CD14-positive monocyte (primary cell): ENCODE data around the gene SRC. TPM values are rescaled to one million over a fixed set of nuclear protein-coding genes. Genes with fewer than 3 reads are reported as not detected.
A peak's percentile ranks its signal among the peaks of the same experiment; 100 is the strongest.

Experiments
- DNase-seq, 3 donors: peaks; one replicate each; pipeline ENCODE4 v3.0.0-alpha.2; 2011 to 2022
- H2AFZ ChIP-seq: 2 replicates; pipeline ENCODE4 v1.6.0; 2012; ENCODE audit warnings: mild to moderate bottlenecking, low read depth, low read length, inconsistent platforms; ENCODE audit not compliant: insufficient read depth, poor library complexity, severe bottlenecking
- H3K27ac ChIP-seq, 2 donors: 1 replicate in 1 of 2; 2 replicates in 1 of 2; pipeline ENCODE4 v1.5.1; 2012 to 2013; ENCODE audit warnings: low read length in 2 of 2, control low read depth in 1 of 2, inconsistent platforms in 1 of 2, low read depth in 1 of 2, mild to moderate bottlenecking in 1 of 2
- H3K27me3 ChIP-seq, 2 donors: one replicate each; pipeline versions ENCODE4 v1.6.0 to v1.6.1; 2011 to 2013; ENCODE audit warnings: low read length in 2 of 2; ENCODE audit not compliant: control insufficient read depth in 2 of 2, insufficient read depth in 2 of 2
- H3K36me3 ChIP-seq, 2 donors: replicated peaks in 1 of 2; 1 replicate in 1 of 2; 2 replicates in 1 of 2; pipeline versions ENCODE4 v1.5.1 to v1.6.1; 2012 to 2013; ENCODE audit warnings: low read length in 2 of 2, control low read depth in 1 of 2, inconsistent platforms in 1 of 2, mild to moderate bottlenecking in 1 of 2; ENCODE audit not compliant: insufficient read depth in 2 of 2, control insufficient read depth in 1 of 2
- H3K4me1 ChIP-seq, 2 donors: 1 replicate in 1 of 2; 2 replicates in 1 of 2; pipeline versions ENCODE4 v1.5.1 to v1.6.1; 2012 to 2013; ENCODE audit warnings: low read length in 2 of 2, control low read depth in 1 of 2, inconsistent platforms in 1 of 2, mild to moderate bottlenecking in 1 of 2, moderate library complexity in 1 of 2; ENCODE audit not compliant: insufficient read depth in 2 of 2, control insufficient read depth in 1 of 2
- H3K4me2 ChIP-seq: replicated peaks from 2 replicates; pipeline ENCODE3; 2012; ENCODE audit warnings: low read length, moderate library complexity, mild to moderate bottlenecking; ENCODE audit not compliant: poor library complexity, severe bottlenecking; ENCODE audit errors: extremely low read depth
- H3K4me3 ChIP-seq, 3 experiments: fragments of 200-600 bp in 1 of 3; sonication (generic) in 1 of 3; replicated peaks in 1 of 3; 1 replicate in 2 of 3; 2 replicates in 1 of 3; pipeline ENCODE4 v1.5.1; 2011 to 2013; ENCODE audit warnings: low read length in 3 of 3, mild to moderate bottlenecking in 3 of 3, control low read depth in 2 of 3, low read depth in 2 of 3, inconsistent platforms in 1 of 3, moderate library complexity in 1 of 3
- H3K79me2 ChIP-seq: 2 replicates; pipeline ENCODE4 v1.6.0; 2012; ENCODE audit warnings: mild to moderate bottlenecking, control low read depth, inconsistent platforms, low read length, moderate library complexity; ENCODE audit not compliant: insufficient read depth
- H3K9ac ChIP-seq: 2 replicates; pipeline ENCODE4 v1.6.0; 2017; ENCODE audit warnings: low read length, mild to moderate bottlenecking; ENCODE audit not compliant: insufficient read depth, poor library complexity, severe bottlenecking
- H3K9me3 ChIP-seq, 2 donors: replicated peaks in 1 of 2; 1 replicate in 1 of 2; 2 replicates in 1 of 2; pipeline versions ENCODE4 v1.5.1 to v1.6.1; 2012 to 2013; ENCODE audit warnings: low read length in 2 of 2, control low read depth in 1 of 2; ENCODE audit not compliant: control insufficient read depth in 1 of 2, insufficient read depth in 1 of 2
- H4K20me1 ChIP-seq: 2 replicates; pipeline ENCODE4 v1.6.0; 2012; ENCODE audit warnings: mild to moderate bottlenecking, low read length, control low read depth, moderate library complexity; ENCODE audit not compliant: insufficient read depth
- H3K27ac Mint-ChIP-seq, 7 donors: one replicate each; pipeline ENCODE4 v1.8.0; 2020; ENCODE audit warnings: mild to moderate bottlenecking in 7 of 7, mixed read lengths in 7 of 7, moderate library complexity in 6 of 7, inconsistent platforms in 2 of 7
- H3K27me3 Mint-ChIP-seq, 3 donors: one replicate each; pipeline ENCODE4 v1.8.0; 2021 to 2022; ENCODE audit warnings: low read depth in 3 of 3, mild to moderate bottlenecking in 3 of 3, mixed read lengths in 3 of 3, moderate library complexity in 3 of 3, inconsistent platforms in 1 of 3
- H3K36me3 Mint-ChIP-seq, 2 donors: one replicate each; pipeline ENCODE4 v1.8.0; 2020; ENCODE audit warnings: mixed read lengths in 2 of 2, inconsistent platforms in 1 of 2, mild to moderate bottlenecking in 1 of 2
- H3K4me1 Mint-ChIP-seq: one replicate; pipeline ENCODE4 v1.8.0; 2020; ENCODE audit warnings: mild to moderate bottlenecking, mixed read lengths
- H3K4me3 Mint-ChIP-seq, 2 donors: one replicate each; pipeline ENCODE4 v1.8.0; 2020; ENCODE audit warnings: mild to moderate bottlenecking in 2 of 2, mixed read lengths in 2 of 2, moderate library complexity in 1 of 2
- H3K9me3 Mint-ChIP-seq, 7 donors: one replicate each; pipeline ENCODE4 v1.8.0; 2020 to 2022; ENCODE audit warnings: mixed read lengths in 7 of 7, mild to moderate bottlenecking in 6 of 7, moderate library complexity in 6 of 7, inconsistent platforms in 2 of 7
- WGBS: methylation state at CpG from one replicate; pipeline ENCODE4 v1.1.5; 2013; ENCODE audit warnings: missing lambda C conversion rate; ENCODE audit not compliant: insufficient coverage; 5-methylcytosine and 5-hydroxymethylcytosine counted together
- intact Hi-C, 2 donors: fragments of 100-400 bp; cut with micrococcal nuclease; formaldehyde crosslinking; loops; one replicate each; pipeline versions ENCODE4 v1.15.0 to v1.15.1; 2023
- polyA plus RNA-seq, 3 donors: library from polyadenylated mRNA; depleted of rRNA in 1 of 3; unstranded in 2 of 3; stranded (reverse) in 1 of 3; fragments of 300-500 nt in 2 of 3; fragments of >200 nt in 1 of 3; fragmentation: Illumina TruSeq in 2 of 3; gene quantifications; 1 replicate in 2 of 3; 2 replicates in 1 of 3; pipeline ENCODE4 v1.2.3, GENCODE V29; 2012 to 2021
- TF ChIP-seq, protein P1 (sequence below): fragments of 200-600 bp; IDR thresholded peaks from one replicate; pipeline ENCODE4 v1.8.0; 2022; ENCODE audit warnings: antibody characterized with exemption, mild to moderate bottlenecking

The SRC gene
- polyA plus RNA-seq, 3 donors: 4.9 to 55.1 (median 6.8) TPM

DNA sequence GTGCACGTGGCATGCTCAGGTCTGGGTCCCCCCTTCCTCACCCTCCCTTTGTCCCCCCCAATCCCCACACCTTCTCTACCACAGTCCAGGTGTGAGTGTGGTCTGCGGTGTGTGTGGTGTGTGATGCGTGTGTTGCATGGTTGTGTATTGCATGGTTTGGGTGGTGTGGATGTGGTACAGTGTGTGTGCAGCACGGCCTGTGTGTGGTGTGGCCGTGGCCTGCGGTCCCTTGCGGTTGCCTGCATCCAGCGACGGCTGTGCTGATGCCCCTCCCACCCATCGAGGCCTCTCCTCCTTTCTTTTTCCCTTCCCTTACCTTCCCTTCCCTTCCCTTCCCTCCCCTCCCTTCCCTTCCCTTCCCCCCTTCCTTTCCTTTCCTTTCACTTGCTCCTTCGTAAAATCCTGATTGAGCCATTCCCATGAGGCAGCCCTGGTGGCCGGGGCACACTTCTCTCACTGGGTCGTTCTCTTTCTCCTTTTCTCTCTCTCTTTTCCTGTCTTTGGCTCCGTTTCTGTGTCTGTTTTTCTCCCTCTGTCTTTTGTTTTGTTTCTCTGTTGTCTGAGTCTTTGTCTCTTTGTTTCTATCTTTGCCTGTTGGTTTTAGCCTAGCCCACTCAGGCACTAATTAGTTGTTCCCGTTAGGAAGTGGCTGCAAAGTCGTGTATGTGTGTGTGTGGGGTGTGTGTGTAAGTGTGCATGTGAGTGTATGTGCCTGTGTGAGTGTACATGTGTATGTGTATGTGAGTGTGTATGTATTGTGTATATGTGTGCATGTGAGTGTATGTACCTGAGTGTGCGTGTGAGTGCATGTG is 65.7 kb downstream of the SRC start:
- Histone ChIP-seq H3K36me3 (no peaks in the 10 kb centered on the region), H3K4me3 (peak overlapping the region; percentile 37 to 74 (median 44)), H3K27ac (no peak overlapping the region), H3K9me3 (no peaks in the 10 kb centered on the region), H3K4me1 (peaks cover 21 to 30% of the 10 kb centered on the region in 2 donors), H3K4me2 (peak overlapping the region; percentile 69), H3K27me3 (peaks cover 0 to 13% of the 10 kb centered on the region in 2 donors), H2AFZ (no peak overlapping the region), H3K79me2 (no peaks in the 10 kb centered on the region), H4K20me1 (no peaks in the 10 kb centered on the region), H3K9ac (peak overlapping the region; percentile 37)
- DNase-seq: no peak
- H3K4me1 Mint-ChIP-seq: peaks cover 11% of the 10 kb centered on the region
- no peak overlapping the region for H3K27ac Mint-ChIP-seq
- intact Hi-C loops: no loop called here
- H3K36me3 Mint-ChIP-seq: no peaks in the 10 kb centered on the region
- H3K4me3 Mint-ChIP-seq: no peak overlapping the region
- WGBS: 32% methylated on average over 5 of the region's 17 CpGs
- H3K27me3 Mint-ChIP-seq: peaks cover 13 to 28% (median 13%) of the 10 kb centered on the region in 3 donors
- TF ChIP-seq, protein P1, sequence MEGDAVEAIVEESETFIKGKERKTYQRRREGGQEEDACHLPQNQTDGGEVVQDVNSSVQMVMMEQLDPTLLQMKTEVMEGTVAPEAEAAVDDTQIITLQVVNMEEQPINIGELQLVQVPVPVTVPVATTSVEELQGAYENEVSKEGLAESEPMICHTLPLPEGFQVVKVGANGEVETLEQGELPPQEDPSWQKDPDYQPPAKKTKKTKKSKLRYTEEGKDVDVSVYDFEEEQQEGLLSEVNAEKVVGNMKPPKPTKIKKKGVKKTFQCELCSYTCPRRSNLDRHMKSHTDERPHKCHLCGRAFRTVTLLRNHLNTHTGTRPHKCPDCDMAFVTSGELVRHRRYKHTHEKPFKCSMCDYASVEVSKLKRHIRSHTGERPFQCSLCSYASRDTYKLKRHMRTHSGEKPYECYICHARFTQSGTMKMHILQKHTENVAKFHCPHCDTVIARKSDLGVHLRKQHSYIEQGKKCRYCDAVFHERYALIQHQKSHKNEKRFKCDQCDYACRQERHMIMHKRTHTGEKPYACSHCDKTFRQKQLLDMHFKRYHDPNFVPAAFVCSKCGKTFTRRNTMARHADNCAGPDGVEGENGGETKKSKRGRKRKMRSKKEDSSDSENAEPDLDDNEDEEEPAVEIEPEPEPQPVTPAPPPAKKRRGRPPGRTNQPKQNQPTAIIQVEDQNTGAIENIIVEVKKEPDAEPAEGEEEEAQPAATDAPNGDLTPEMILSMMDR: no peak
- H3K9me3 Mint-ChIP-seq: no peaks in the 10 kb centered on the region

GRCh38 chr20:37413023-37413334 is 67.0 kb downstream of the SRC start:
- Mint-ChIP-seq H3K4me1 (peaks cover 8% of the 10 kb centered on the region), H3K27ac (no peak overlapping the region), H3K27me3 (peaks cover 6 to 21% (median 8%) of the 10 kb centered on the region in 3 donors), H3K9me3 (peaks cover 0 to 3% (median 0%) of the 10 kb centered on the region in 7 donors), H3K4me3 (no peak overlapping the region), H3K36me3 (no peaks in the 10 kb centered on the region)
- Histone ChIP-seq H4K20me1 (no peaks in the 10 kb centered on the region), H3K4me3 (no peak overlapping the region), H3K4me1 (peaks cover 18 to 27% of the 10 kb centered on the region in 2 donors), H3K4me2 (peak overlapping the region; percentile 69), H3K36me3 (no peaks in the 10 kb centered on the region), H2AFZ (no peak overlapping the region), H3K27me3 (peaks cover 0 to 6% of the 10 kb centered on the region in 2 donors), H3K9ac (no peak overlapping the region), H3K9me3 (no peaks in the 10 kb centered on the region), H3K79me2 (no peaks in the 10 kb centered on the region), H3K27ac (no peak overlapping the region)
- TF ChIP-seq, protein P1: no peak
- DNase-seq: no peak
- WGBS: 100% methylated on average over 1 of the region's 7 CpGs
- intact Hi-C loops: no loop called here
